T-helper 1 cell treated with Interleukin-12 subunit alpha and Interleukin-12 subunit beta and Interleukin-4 antibody, amounts not matched to agents 30 μg/mL and 1 μg/mL, for 36 hours (primary cell): ENCODE data around the gene TMEFF1.

Experiments
- H3K27ac Mint-ChIP-seq: one replicate; pipeline ENCODE4 v1.8.0; 2021; ENCODE audit warnings: mild to moderate bottlenecking, mixed read lengths
- H3K27me3 Mint-ChIP-seq: one replicate; pipeline ENCODE4 v1.8.0; 2021; ENCODE audit warnings: low read depth, mixed read lengths
- H3K36me3 Mint-ChIP-seq: one replicate; pipeline ENCODE4 v1.8.0; 2021; ENCODE audit warnings: low read depth, mixed read lengths
- H3K4me1 Mint-ChIP-seq: one replicate; pipeline ENCODE4 v1.8.0; 2021; ENCODE audit warnings: low read depth, mixed read lengths
- H3K4me3 Mint-ChIP-seq: one replicate; pipeline ENCODE4 v1.8.0; 2021; ENCODE audit warnings: mild to moderate bottlenecking, moderate library complexity, mixed read lengths
- H3K9me3 Mint-ChIP-seq: one replicate; pipeline ENCODE4 v1.8.0; 2021; ENCODE audit warnings: mixed read lengths

TMEFF1 gene

GRCh38 chr9:100586093-100586492 lies 113.1 kb downstream of the TMEFF1 start:
- Mint-ChIP-seq H3K27me3 (peaks cover 6% of the 10 kb centered on the region), H3K9me3 (no peaks in the 10 kb centered on the region), H3K27ac (no peak overlapping the region), H3K36me3 (no peaks in the 10 kb centered on the region), H3K4me1 (no peaks in the 10 kb centered on the region), H3K4me3 (no peak overlapping the region)

GRCh38 chr9:100587375-100587774 lies 114.4 kb downstream of the TMEFF1 start:
- H3K27me3 Mint-ChIP-seq = peaks cover 2% of the 10 kb centered on the region
- H3K27ac Mint-ChIP-seq = no peak overlapping the region
- H3K9me3 Mint-ChIP-seq = no peaks in the 10 kb centered on the region
- no peak overlapping the region for H3K4me3 Mint-ChIP-seq
- H3K36me3 Mint-ChIP-seq = no peaks in the 10 kb centered on the region
- H3K4me1 Mint-ChIP-seq = no peaks in the 10 kb centered on the region

DNA sequence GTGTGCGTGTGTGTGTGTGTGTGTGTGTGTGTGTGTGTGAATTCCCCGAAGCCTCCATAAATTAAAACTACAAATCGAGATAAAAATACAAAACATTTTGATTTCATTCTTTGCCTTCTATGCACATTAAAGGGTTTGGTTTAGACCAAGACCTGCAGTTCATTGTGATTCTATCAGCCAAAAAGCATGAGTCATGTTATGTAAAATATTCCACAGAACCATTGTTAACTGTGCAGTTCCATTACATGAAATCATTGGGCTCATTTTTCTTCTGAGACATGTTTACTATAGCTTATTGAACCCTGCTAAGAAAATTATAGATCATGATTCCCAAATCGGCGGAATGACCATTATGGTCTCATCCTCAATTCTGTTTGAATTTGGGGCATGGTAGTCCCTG lies 116.6 kb downstream of the TMEFF1 start:
- no peaks in the 10 kb centered on the region for H3K9me3 Mint-ChIP-seq
- no peaks in the 10 kb centered on the region for H3K36me3 Mint-ChIP-seq
- H3K4me1 Mint-ChIP-seq = no peaks in the 10 kb centered on the region

GRCh38 chr9:100590481-100590880 lies 117.5 kb downstream of the TMEFF1 start:
- Mint-ChIP-seq H3K36me3 (no peaks in the 10 kb centered on the region), H3K27ac (no peak overlapping the region), H3K27me3 (no peaks in the 10 kb centered on the region), H3K9me3 (no peaks in the 10 kb centered on the region), H3K4me3 (no peak overlapping the region), H3K4me1 (no peaks in the 10 kb centered on the region)

More for the DNA sequence above, 116.6 kb downstream of the TMEFF1 start:
- no peaks in the 10 kb centered on the region for H3K27me3 Mint-ChIP-seq
- no peak overlapping the region for H3K4me3 Mint-ChIP-seq
- no peak overlapping the region for H3K27ac Mint-ChIP-seq

- Mint-ChIP-seq H3K9me3 (no peaks in the 10 kb centered on the region), H3K4me3 (no peak overlapping the region), H3K27me3 (peaks cover 3% of the 10 kb centered on the region), H3K36me3 (no peaks in the 10 kb centered on the region), H3K27ac (no peak overlapping the region), H3K4me1 (no peaks in the 10 kb centered on the region)
These were observed 118.2 kb downstream of the TMEFF1 start for GRCh38 chr9:100591139-100591538.

GRCh38 chr9:100591639-100592412 lies 118.9 kb downstream of the TMEFF1 start:
- Mint-ChIP-seq H3K27me3 (peaks cover 7% of the 10 kb centered on the region), H3K36me3 (no peaks in the 10 kb centered on the region), H3K27ac (no peak overlapping the region), H3K9me3 (no peaks in the 10 kb centered on the region), H3K4me3 (no peak overlapping the region), H3K4me1 (no peaks in the 10 kb centered on the region)

DNA sequence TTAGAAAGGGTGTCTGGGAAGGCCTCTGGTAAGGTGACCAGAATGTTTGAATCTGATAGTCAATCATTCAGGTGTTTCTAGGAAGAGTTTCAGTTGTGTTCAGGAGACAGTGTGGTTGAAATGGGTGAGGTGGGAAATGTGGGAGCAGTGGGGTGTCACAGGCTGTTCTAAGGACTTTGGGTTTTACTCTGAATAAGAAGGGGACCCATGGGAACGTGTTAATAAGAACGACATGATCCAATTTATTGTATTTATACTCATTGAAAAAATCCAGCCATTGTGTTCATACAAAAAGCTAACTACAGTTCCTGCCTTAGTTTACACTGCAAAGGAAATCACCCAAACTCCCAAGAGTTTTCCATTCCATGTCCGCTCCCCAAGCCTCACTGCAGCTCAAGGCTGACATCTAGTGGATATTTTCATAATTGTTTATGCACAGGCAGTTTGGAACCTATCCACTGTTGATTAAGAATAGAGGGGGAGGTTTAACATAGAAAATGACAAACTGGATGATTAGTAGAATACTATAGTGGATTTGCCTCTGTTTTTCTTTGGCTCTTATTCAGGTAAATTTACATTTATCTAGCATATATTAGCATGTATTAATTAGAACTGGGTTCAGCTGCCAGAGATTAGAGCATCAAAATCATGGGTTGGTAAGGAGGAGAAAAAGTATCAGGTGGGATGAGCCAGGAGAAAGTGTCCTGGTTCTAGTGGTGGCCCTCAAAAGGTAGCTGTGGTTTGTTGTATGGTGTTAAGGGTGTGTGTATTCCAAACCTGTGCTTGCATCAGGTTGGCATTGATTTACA lies 122.6 kb downstream of the TMEFF1 start:
- H3K9me3 Mint-ChIP-seq = no peaks in the 10 kb centered on the region
- H3K4me3 Mint-ChIP-seq = no peak overlapping the region
- peaks cover 10% of the 10 kb centered on the region for H3K4me1 Mint-ChIP-seq
- H3K36me3 Mint-ChIP-seq = no peaks in the 10 kb centered on the region
- H3K27ac Mint-ChIP-seq = no peak overlapping the region
- peaks cover 17% of the 10 kb centered on the region for H3K27me3 Mint-ChIP-seq

DNA sequence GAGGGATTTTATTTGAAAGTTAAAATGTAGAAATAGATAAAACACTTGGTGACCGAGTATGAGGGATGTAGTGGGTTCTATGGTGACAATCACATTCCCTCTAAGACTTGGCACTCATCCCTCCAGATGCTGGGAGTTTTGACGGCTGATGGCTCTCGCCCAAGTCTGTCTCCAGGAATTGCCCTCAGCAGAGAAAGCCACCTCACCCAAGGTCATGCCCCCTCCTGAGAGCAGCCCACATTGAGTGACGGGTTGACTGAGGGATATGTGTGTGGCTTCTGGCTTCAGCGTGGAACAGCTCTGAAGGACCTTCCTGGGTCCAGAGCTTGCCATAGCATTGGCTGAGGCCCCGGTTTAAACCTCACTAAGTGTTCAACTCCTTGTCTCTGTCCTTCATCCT lies 124.3 kb downstream of the TMEFF1 start:
- H3K4me1 Mint-ChIP-seq = peaks cover 10% of the 10 kb centered on the region
- no peak overlapping the region for H3K27ac Mint-ChIP-seq
- H3K36me3 Mint-ChIP-seq = no peaks in the 10 kb centered on the region
- no peaks in the 10 kb centered on the region for H3K9me3 Mint-ChIP-seq
- H3K27me3 Mint-ChIP-seq = peaks cover 17% of the 10 kb centered on the region
- no peak overlapping the region for H3K4me3 Mint-ChIP-seq

DNA sequence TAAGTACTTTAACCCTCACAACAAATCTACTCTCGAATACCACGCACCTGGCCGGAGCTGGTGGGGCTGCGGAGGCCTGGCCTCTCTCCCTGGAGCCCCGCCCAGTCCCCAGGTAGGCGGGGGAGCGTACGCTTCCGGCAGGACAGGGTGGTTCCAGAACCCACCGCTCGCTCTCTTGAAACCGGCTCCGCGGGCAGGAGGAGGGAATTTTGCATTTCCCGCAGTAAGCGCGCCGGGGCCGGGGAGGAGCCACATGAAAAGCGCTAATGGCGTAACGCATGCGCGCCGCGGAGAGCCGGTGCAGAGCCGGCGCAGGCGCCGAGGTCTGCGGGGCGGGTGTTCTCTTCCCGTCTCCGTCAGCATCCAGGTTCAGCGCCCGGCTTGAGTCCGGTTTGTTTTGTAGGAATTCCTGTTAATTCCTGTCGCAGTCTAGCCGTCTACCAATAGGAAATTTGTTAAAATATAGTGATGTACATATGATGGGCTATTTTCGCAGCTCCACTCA lies 125.7 kb downstream of the TMEFF1 start:
- no peaks in the 10 kb centered on the region for H3K36me3 Mint-ChIP-seq
- H3K9me3 Mint-ChIP-seq = no peaks in the 10 kb centered on the region
- H3K4me3 Mint-ChIP-seq = peak overlapping the region; percentile 77
- H3K27me3 Mint-ChIP-seq = peaks cover 17% of the 10 kb centered on the region
- peaks cover 10% of the 10 kb centered on the region for H3K4me1 Mint-ChIP-seq
- H3K27ac Mint-ChIP-seq = no peak overlapping the region

GRCh38 chr9:100600521-100601079 lies 127.7 kb downstream of the TMEFF1 start:
- Mint-ChIP-seq H3K27ac (no peak overlapping the region), H3K4me1 (peaks cover 10% of the 10 kb centered on the region), H3K4me3 (no peak overlapping the region), H3K9me3 (no peaks in the 10 kb centered on the region), H3K27me3 (peaks cover 17% of the 10 kb centered on the region), H3K36me3 (no peaks in the 10 kb centered on the region)

DNA sequence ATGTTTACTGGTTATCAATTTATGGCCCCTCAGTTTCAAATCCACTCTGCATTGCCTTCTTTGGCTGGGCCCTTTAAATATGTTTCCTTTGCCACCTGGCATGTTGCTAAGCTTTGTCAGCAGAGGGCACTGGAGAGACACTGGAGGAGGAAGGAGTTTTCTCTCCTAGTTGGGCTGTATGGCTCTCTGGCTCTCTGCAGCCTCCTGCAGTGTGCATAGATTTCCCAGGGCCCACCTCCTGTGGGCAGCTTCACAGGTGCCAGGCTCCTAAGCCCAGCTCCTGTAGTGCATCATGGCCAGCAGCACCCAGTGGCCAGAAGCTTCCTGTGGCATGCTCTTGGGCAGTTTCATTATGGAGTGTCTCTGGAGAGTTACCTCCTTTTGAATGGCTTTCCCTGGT lies 128.3 kb downstream of the TMEFF1 start:
- H3K36me3 Mint-ChIP-seq = no peaks in the 10 kb centered on the region
- no peak overlapping the region for H3K27ac Mint-ChIP-seq
- peaks cover 10% of the 10 kb centered on the region for H3K4me1 Mint-ChIP-seq
- H3K9me3 Mint-ChIP-seq = no peaks in the 10 kb centered on the region
- no peak overlapping the region for H3K4me3 Mint-ChIP-seq
- H3K27me3 Mint-ChIP-seq = peaks cover 14% of the 10 kb centered on the region

GRCh38 chr9:100602342-100602801 lies 129.4 kb downstream of the TMEFF1 start:
- H3K27ac Mint-ChIP-seq = no peak overlapping the region
- no peaks in the 10 kb centered on the region for H3K9me3 Mint-ChIP-seq
- H3K4me1 Mint-ChIP-seq = peaks cover 10% of the 10 kb centered on the region
- H3K4me3 Mint-ChIP-seq = no peak overlapping the region
- H3K36me3 Mint-ChIP-seq = no peaks in the 10 kb centered on the region
- H3K27me3 Mint-ChIP-seq = peaks cover 10% of the 10 kb centered on the region

DNA sequence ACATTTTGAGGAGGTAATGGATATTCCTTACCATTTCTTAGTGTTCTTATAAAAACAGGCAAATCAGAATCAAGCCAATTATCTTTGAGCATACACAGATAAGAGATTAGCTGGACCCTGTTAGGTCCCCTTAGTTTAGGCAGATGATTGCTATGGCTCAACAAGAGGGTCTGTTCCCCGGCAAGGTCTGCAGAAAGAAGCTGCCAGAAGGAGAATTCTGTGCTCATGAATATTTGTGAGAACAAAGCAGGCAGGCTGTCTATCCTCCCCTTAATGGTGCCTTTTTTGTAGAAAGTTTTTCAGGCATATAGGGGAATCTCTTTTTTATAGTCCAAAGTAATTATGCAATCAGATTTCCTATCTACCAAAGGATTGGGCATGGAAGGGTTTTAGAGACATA lies 132.5 kb downstream of the TMEFF1 start:
- no peaks in the 10 kb centered on the region for H3K9me3 Mint-ChIP-seq
- H3K4me3 Mint-ChIP-seq = no peak overlapping the region
- H3K27me3 Mint-ChIP-seq = no peaks in the 10 kb centered on the region
- H3K36me3 Mint-ChIP-seq = no peaks in the 10 kb centered on the region
- no peaks in the 10 kb centered on the region for H3K4me1 Mint-ChIP-seq
- H3K27ac Mint-ChIP-seq = no peak overlapping the region

DNA sequence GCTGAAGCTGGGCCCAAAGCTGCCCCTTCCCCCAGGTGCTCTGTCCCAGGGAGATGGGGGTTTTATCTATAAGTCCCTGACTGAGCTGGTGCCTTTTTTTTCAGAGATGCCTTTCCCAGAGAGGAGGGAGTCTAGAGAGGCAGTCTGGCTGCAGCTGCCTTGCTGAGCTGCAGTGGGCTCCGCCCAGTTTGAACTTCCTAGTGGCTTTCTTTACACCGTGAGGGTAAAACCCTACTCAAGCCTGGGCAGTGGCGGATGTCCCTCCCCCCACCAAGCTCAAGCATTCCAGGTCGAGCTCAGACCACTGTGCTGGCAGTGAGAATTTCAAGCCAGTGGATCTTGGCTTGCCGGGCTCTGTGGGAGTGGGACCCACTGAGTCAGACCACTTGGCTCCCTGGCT lies 146.2 kb downstream of the TMEFF1 start:
- Mint-ChIP-seq H3K4me1 (no peaks in the 10 kb centered on the region), H3K36me3 (no peaks in the 10 kb centered on the region), H3K27me3 (no peaks in the 10 kb centered on the region), H3K9me3 (peaks cover 15% of the 10 kb centered on the region), H3K27ac (no peak overlapping the region), H3K4me3 (no peak overlapping the region)
